CD14-positive monocyte (primary cell): ENCODE measurements around the gene FBXO40. TPM values are rescaled to one million over a fixed set of nuclear protein-coding genes. Genes with fewer than 3 reads are reported as not detected.

Source experiments
- DNase-seq, 3 donors: peaks; one replicate each; pipeline ENCODE4 v3.0.0-alpha.2; 2011 to 2022
- H2AFZ ChIP-seq: 2 replicates; pipeline ENCODE4 v1.6.0; 2012; ENCODE audit warnings: mild to moderate bottlenecking, low read depth, low read length, inconsistent platforms; ENCODE audit not compliant: insufficient read depth, poor library complexity, severe bottlenecking
- H3K27ac ChIP-seq, 2 donors: 1 replicate in 1 of 2; 2 replicates in 1 of 2; pipeline ENCODE4 v1.5.1; 2012 to 2013; ENCODE audit warnings: low read length in 2 of 2, control low read depth in 1 of 2, inconsistent platforms in 1 of 2, low read depth in 1 of 2, mild to moderate bottlenecking in 1 of 2
- H3K27me3 ChIP-seq, 2 donors: one replicate each; pipeline versions ENCODE4 v1.6.0 to v1.6.1; 2011 to 2013; ENCODE audit warnings: low read length in 2 of 2; ENCODE audit not compliant: control insufficient read depth in 2 of 2, insufficient read depth in 2 of 2
- H3K36me3 ChIP-seq, 2 donors: replicated peaks in 1 of 2; 1 replicate in 1 of 2; 2 replicates in 1 of 2; pipeline versions ENCODE4 v1.5.1 to v1.6.1; 2012 to 2013; ENCODE audit warnings: low read length in 2 of 2, control low read depth in 1 of 2, inconsistent platforms in 1 of 2, mild to moderate bottlenecking in 1 of 2; ENCODE audit not compliant: insufficient read depth in 2 of 2, control insufficient read depth in 1 of 2
- H3K4me1 ChIP-seq, 2 donors: 1 replicate in 1 of 2; 2 replicates in 1 of 2; pipeline versions ENCODE4 v1.5.1 to v1.6.1; 2012 to 2013; ENCODE audit warnings: low read length in 2 of 2, control low read depth in 1 of 2, inconsistent platforms in 1 of 2, mild to moderate bottlenecking in 1 of 2, moderate library complexity in 1 of 2; ENCODE audit not compliant: insufficient read depth in 2 of 2, control insufficient read depth in 1 of 2
- H3K4me2 ChIP-seq: replicated peaks from 2 replicates; pipeline ENCODE3; 2012; ENCODE audit warnings: low read length, moderate library complexity, mild to moderate bottlenecking; ENCODE audit not compliant: poor library complexity, severe bottlenecking; ENCODE audit errors: extremely low read depth
- H3K4me3 ChIP-seq, 3 experiments: fragments of 200-600 bp in 1 of 3; sonication (generic) in 1 of 3; replicated peaks in 1 of 3; 1 replicate in 2 of 3; 2 replicates in 1 of 3; pipeline ENCODE4 v1.5.1; 2011 to 2013; ENCODE audit warnings: low read length in 3 of 3, mild to moderate bottlenecking in 3 of 3, control low read depth in 2 of 3, low read depth in 2 of 3, inconsistent platforms in 1 of 3, moderate library complexity in 1 of 3
- H3K79me2 ChIP-seq: 2 replicates; pipeline ENCODE4 v1.6.0; 2012; ENCODE audit warnings: mild to moderate bottlenecking, control low read depth, inconsistent platforms, low read length, moderate library complexity; ENCODE audit not compliant: insufficient read depth
- H3K9ac ChIP-seq: 2 replicates; pipeline ENCODE4 v1.6.0; 2017; ENCODE audit warnings: low read length, mild to moderate bottlenecking; ENCODE audit not compliant: insufficient read depth, poor library complexity, severe bottlenecking
- H3K9me3 ChIP-seq, 2 donors: replicated peaks in 1 of 2; 1 replicate in 1 of 2; 2 replicates in 1 of 2; pipeline versions ENCODE4 v1.5.1 to v1.6.1; 2012 to 2013; ENCODE audit warnings: low read length in 2 of 2, control low read depth in 1 of 2; ENCODE audit not compliant: control insufficient read depth in 1 of 2, insufficient read depth in 1 of 2
- H4K20me1 ChIP-seq: 2 replicates; pipeline ENCODE4 v1.6.0; 2012; ENCODE audit warnings: mild to moderate bottlenecking, low read length, control low read depth, moderate library complexity; ENCODE audit not compliant: insufficient read depth
- H3K27ac Mint-ChIP-seq, 7 donors: one replicate each; pipeline ENCODE4 v1.8.0; 2020; ENCODE audit warnings: mild to moderate bottlenecking in 7 of 7, mixed read lengths in 7 of 7, moderate library complexity in 6 of 7, inconsistent platforms in 2 of 7
- H3K27me3 Mint-ChIP-seq, 3 donors: one replicate each; pipeline ENCODE4 v1.8.0; 2021 to 2022; ENCODE audit warnings: low read depth in 3 of 3, mild to moderate bottlenecking in 3 of 3, mixed read lengths in 3 of 3, moderate library complexity in 3 of 3, inconsistent platforms in 1 of 3
- H3K36me3 Mint-ChIP-seq, 2 donors: one replicate each; pipeline ENCODE4 v1.8.0; 2020; ENCODE audit warnings: mixed read lengths in 2 of 2, inconsistent platforms in 1 of 2, mild to moderate bottlenecking in 1 of 2
- H3K4me1 Mint-ChIP-seq: one replicate; pipeline ENCODE4 v1.8.0; 2020; ENCODE audit warnings: mild to moderate bottlenecking, mixed read lengths
- H3K4me3 Mint-ChIP-seq, 2 donors: one replicate each; pipeline ENCODE4 v1.8.0; 2020; ENCODE audit warnings: mild to moderate bottlenecking in 2 of 2, mixed read lengths in 2 of 2, moderate library complexity in 1 of 2
- H3K9me3 Mint-ChIP-seq, 7 donors: one replicate each; pipeline ENCODE4 v1.8.0; 2020 to 2022; ENCODE audit warnings: mixed read lengths in 7 of 7, mild to moderate bottlenecking in 6 of 7, moderate library complexity in 6 of 7, inconsistent platforms in 2 of 7
- whole genome bisulfite sequencing: methylation state at CpG from one replicate; pipeline ENCODE4 v1.1.5; 2013; ENCODE audit warnings: missing lambda C conversion rate; ENCODE audit not compliant: insufficient coverage; 5-methylcytosine and 5-hydroxymethylcytosine counted together
- intact Hi-C, 2 donors: fragments of 100-400 bp; cut with micrococcal nuclease; formaldehyde crosslinking; loops; one replicate each; pipeline versions ENCODE4 v1.15.0 to v1.15.1; 2023
- polyA plus RNA-seq, 3 donors: library from polyadenylated mRNA; depleted of rRNA in 1 of 3; unstranded in 2 of 3; stranded (reverse) in 1 of 3; fragments of 300-500 nt in 2 of 3; fragments of >200 nt in 1 of 3; fragmentation: Illumina TruSeq in 2 of 3; gene quantifications; 1 replicate in 2 of 3; 2 replicates in 1 of 3; pipeline ENCODE4 v1.2.3, GENCODE V29; 2012 to 2021
- TF ChIP-seq, protein P1 (sequence below): fragments of 200-600 bp; IDR thresholded peaks from one replicate; pipeline ENCODE4 v1.8.0; 2022; ENCODE audit warnings: antibody characterized with exemption, mild to moderate bottlenecking

Gene FBXO40
- polyA plus RNA-seq, 3 donors = not detected

DNA sequence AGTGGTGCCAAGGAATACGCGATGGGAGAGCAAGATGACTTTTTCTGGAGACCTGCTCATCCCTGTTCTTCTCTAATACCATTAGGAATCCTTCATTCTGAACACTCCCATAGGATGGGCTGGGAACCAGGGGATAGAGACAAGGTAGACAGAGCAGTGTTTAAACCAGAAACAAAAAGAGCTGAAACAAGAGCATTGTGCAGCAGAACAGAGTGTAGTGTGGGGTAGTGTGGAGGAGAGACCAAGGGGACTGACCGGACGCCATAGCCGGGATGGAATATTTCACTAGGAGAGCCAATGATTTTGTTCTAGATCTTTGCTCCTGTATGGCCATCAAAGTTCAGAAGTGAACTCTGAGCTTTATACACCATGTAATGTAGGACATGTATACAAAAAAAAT is 51.9 kb downstream of the FBXO40 start:
- no CpG with 5 or more reads among the region's 5 CpGs for WGBS
- Mint-ChIP-seq H3K36me3 (peaks cover 69 to 82% of the 10 kb centered on the region in 2 donors), H3K4me1 (no peaks in the 10 kb centered on the region), H3K9me3 (no peaks in the 10 kb centered on the region), H3K27me3 (peaks cover 0 to 1% (median 0%) of the 10 kb centered on the region in 3 donors), H3K4me3 (no peak overlapping the region), H3K27ac (peak overlapping the region in 2 of 7 donors; percentile 59 to 67)
- no peak overlapping the region for H3K4me2 ChIP-seq
- peaks cover 85% of the 10 kb centered on the region for H4K20me1 ChIP-seq
- no peak overlapping the region for H2AFZ ChIP-seq
- intact Hi-C loops = no loop called here
- H3K9me3 ChIP-seq = no peaks in the 10 kb centered on the region
- no peak overlapping the region for H3K9ac ChIP-seq
- H3K36me3 ChIP-seq = peaks cover 71 to 82% of the 10 kb centered on the region in 2 donors
- no peaks in the 10 kb centered on the region for H3K4me1 ChIP-seq
- no peak overlapping the region for H3K4me3 ChIP-seq
- H3K27me3 ChIP-seq = no peaks in the 10 kb centered on the region
- no peak for DNase-seq
- no peak overlapping the region for H3K27ac ChIP-seq
- TF ChIP-seq, protein P1, sequence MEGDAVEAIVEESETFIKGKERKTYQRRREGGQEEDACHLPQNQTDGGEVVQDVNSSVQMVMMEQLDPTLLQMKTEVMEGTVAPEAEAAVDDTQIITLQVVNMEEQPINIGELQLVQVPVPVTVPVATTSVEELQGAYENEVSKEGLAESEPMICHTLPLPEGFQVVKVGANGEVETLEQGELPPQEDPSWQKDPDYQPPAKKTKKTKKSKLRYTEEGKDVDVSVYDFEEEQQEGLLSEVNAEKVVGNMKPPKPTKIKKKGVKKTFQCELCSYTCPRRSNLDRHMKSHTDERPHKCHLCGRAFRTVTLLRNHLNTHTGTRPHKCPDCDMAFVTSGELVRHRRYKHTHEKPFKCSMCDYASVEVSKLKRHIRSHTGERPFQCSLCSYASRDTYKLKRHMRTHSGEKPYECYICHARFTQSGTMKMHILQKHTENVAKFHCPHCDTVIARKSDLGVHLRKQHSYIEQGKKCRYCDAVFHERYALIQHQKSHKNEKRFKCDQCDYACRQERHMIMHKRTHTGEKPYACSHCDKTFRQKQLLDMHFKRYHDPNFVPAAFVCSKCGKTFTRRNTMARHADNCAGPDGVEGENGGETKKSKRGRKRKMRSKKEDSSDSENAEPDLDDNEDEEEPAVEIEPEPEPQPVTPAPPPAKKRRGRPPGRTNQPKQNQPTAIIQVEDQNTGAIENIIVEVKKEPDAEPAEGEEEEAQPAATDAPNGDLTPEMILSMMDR = no peak
- peaks cover 18% of the 10 kb centered on the region for H3K79me2 ChIP-seq

DNA sequence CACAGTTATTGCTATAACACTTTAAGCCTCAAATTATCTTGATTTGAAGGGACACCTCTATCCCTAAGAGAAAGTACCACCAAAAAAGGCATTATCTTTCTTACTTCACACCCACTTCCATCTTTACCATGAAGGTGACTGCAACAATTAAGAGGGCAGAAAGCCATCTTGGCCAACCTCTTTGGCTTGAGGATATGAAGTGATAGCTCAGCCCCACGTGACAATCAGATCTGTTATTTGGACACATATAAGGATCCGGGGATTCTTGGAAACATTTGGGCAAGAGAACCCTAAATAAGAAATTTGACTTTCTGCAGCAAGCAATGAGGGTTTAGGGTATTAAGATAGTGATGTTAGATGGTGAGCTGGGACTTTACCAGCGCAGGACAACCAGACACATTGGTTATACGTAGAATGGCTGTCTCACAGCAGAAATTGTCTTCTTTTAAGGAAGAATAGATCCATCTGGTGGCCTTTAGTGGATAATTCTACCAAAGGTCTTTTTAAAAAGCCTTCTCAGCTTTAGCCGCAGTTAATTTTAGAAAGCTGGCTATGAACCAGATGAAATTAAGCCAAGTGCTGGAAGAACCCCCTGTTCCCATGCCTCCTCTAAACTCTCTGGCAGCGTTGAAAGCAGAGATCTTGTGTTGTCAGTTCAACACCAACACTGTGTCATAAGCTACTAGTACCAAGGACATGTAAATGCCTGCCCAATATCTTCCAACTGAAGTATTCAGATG is 55.2 kb downstream of the FBXO40 start:
- no peak overlapping the region for H3K4me3 Mint-ChIP-seq
- Histone ChIP-seq H3K79me2 (peaks cover 51% of the 10 kb centered on the region), H3K9me3 (no peaks in the 10 kb centered on the region), H3K4me2 (no peak overlapping the region), H3K36me3 (peaks cover 72 to 84% of the 10 kb centered on the region in 2 donors), H3K27ac (no peak overlapping the region), H4K20me1 (peaks cover 87% of the 10 kb centered on the region), H2AFZ (no peak overlapping the region), H3K4me3 (no peak overlapping the region), H3K27me3 (no peaks in the 10 kb centered on the region), H3K9ac (no peak overlapping the region), H3K4me1 (peaks cover 0 to 7% of the 10 kb centered on the region in 2 donors)
- H3K9me3 Mint-ChIP-seq = no peaks in the 10 kb centered on the region
- peaks cover 10% of the 10 kb centered on the region for H3K4me1 Mint-ChIP-seq
- H3K36me3 Mint-ChIP-seq = peaks cover 69 to 81% of the 10 kb centered on the region in 2 donors
- TF ChIP-seq, protein P1 = no peak
- peak overlapping the region in 2 of 7 donors; percentile 37 to 71 for H3K27ac Mint-ChIP-seq
- WGBS = 100% methylated on average over 6 of the region's 6 CpGs
- H3K27me3 Mint-ChIP-seq = peaks cover 0 to 1% (median 0%) of the 10 kb centered on the region in 3 donors
- no peak for DNase-seq
- intact Hi-C loops = no loop called here
